HEK293T (cell line): ENCODE data around the gene PRDM11.

Experiments used
- CTCF ChIA-PET: fragments of 350-600 bp; formaldehyde crosslinking; extraction: SDS; loops from one replicate; lab custom pipeline; 2021; ENCODE audit warnings: antibody characterized with exemption, inconsistent platforms; lab: Yijun Ruan, JAX
- POLR2A ChIA-PET: fragments of 350-600 bp; formaldehyde crosslinking; extraction: SDS; loops from one replicate; lab custom pipeline; 2020; ENCODE audit warnings: antibody characterized with exemption, inconsistent platforms; lab: Yijun Ruan, JAX
- DNase-seq: peaks from one replicate; pipeline ENCODE4 v3.0.0; 2012; ENCODE audit warnings: mixed read lengths; ENCODE audit errors: extremely low spot score
- ARNT ChIP-seq: fragments of 450-650 bp; IDR thresholded peaks from 2 replicates; pipeline ENCODE4 v1.6.1; 2017; ENCODE audit warnings: mild to moderate bottlenecking
- BHLHE40 ChIP-seq: fragments of 450-650 bp; IDR thresholded peaks from 2 replicates; pipeline ENCODE4 v1.6.1; 2016; ENCODE audit warnings: mild to moderate bottlenecking, moderate library complexity, borderline replicate concordance
- CTBP1 ChIP-seq: fragments of 450-650 bp; IDR thresholded peaks from 2 replicates; pipeline ENCODE4 v1.6.1; 2016; ENCODE audit warnings: borderline replicate concordance
- ELF4 ChIP-seq: fragments of 450-650 bp; IDR thresholded peaks from 2 replicates; pipeline ENCODE4 v1.6.1; 2017; ENCODE audit warnings: antibody characterized with exemption
- FOXA1 ChIP-seq: fragments of 450-650 bp; IDR thresholded peaks from 2 replicates; pipeline ENCODE4 v1.6.1; 2016; ENCODE audit warnings: mild to moderate bottlenecking
- FOXK2 ChIP-seq: fragments of 450-650 bp; IDR thresholded peaks from 2 replicates; pipeline ENCODE4 v1.6.1; 2016; ENCODE audit warnings: mild to moderate bottlenecking
- FOXM1 ChIP-seq: fragments of 450-650 bp; IDR thresholded peaks from 2 replicates; pipeline ENCODE4 v1.6.1; 2017; ENCODE audit warnings: mild to moderate bottlenecking, borderline replicate concordance
- L3MBTL2 ChIP-seq: fragments of 450-650 bp; conservative IDR thresholded peaks from 2 replicates; pipeline ENCODE4 v1.6.1; 2016; ENCODE audit warnings: mild to moderate bottlenecking
- LEF1 ChIP-seq: fragments of 450-650 bp; IDR thresholded peaks from 2 replicates; pipeline ENCODE4 v1.6.1; 2017; ENCODE audit warnings: mild to moderate bottlenecking, borderline replicate concordance
- NFRKB ChIP-seq: fragments of 450-650 bp; IDR thresholded peaks from 2 replicates; pipeline ENCODE4 v1.6.1; 2016; ENCODE audit warnings: mild to moderate bottlenecking, moderate library complexity
- SP1 ChIP-seq: fragments of 450-650 bp; IDR thresholded peaks from 2 replicates; pipeline ENCODE4 v1.6.1; 2017
- SUZ12 ChIP-seq: fragments of 450-650 bp; IDR thresholded peaks from 2 replicates; pipeline ENCODE4 v1.6.1; 2016; ENCODE audit warnings: mild to moderate bottlenecking
- TARDBP ChIP-seq: fragments of 450-650 bp; IDR thresholded peaks from 2 replicates; pipeline ENCODE4 v1.6.1; 2016
- ZNF384 ChIP-seq: fragments of 450-650 bp; IDR thresholded peaks from 2 replicates; pipeline ENCODE4 v1.6.1; 2016
- TF ChIP-seq, protein P1 (sequence below): fragments of 450-650 bp; IDR thresholded peaks from 2 replicates; pipeline ENCODE4 v1.6.1; 2016

Gene PRDM11

GRCh38 chr11:45280449-45280848 is 134.0 kb downstream of the PRDM11 start:
- ChIA-PET CTCF (interaction anchor here (1.6 kb wide), 1 partner anchor 28 kb away, joined by 3 read pairs; no protein-coding TSS in a partner anchor), POLR2A (no interaction called here)
- DNase-seq = no peak
- TF ChIP-seq BHLHE40 (no peak), SUZ12 (no peak), NFRKB (no peak), TARDBP (no peak), L3MBTL2 (no peak), ELF4 (no peak), FOXM1 (no peak), ZNF384 (no peak), FOXK2 (no peak), CTBP1 (no peak), LEF1 (no peak), SP1 (no peak), ARNT (no peak), FOXA1 (no peak)
- TF ChIP-seq, protein P1, sequence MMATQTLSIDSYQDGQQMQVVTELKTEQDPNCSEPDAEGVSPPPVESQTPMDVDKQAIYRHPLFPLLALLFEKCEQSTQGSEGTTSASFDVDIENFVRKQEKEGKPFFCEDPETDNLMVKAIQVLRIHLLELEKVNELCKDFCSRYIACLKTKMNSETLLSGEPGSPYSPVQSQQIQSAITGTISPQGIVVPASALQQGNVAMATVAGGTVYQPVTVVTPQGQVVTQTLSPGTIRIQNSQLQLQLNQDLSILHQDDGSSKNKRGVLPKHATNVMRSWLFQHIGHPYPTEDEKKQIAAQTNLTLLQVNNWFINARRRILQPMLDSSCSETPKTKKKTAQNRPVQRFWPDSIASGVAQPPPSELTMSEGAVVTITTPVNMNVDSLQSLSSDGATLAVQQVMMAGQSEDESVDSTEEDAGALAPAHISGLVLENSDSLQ = no peak

GRCh38 chr11:45282081-45282480 is 135.6 kb downstream of the PRDM11 start:
- ChIA-PET POLR2A (no interaction called here), CTCF (no interaction called here)
- DNase-seq = no peak
- no peak for TF ChIP-seq FOXA1
- no peak for TF ChIP-seq TARDBP
- TF ChIP-seq, protein P1 = no peak
- TF ChIP-seq ZNF384 = no peak
- TF ChIP-seq ELF4 = no peak
- no peak for TF ChIP-seq ARNT
- no peak for TF ChIP-seq L3MBTL2
